Measurements from ENCODE around the gene TNFRSF1A. TPM values are rescaled to one million over a fixed set of nuclear protein-coding genes. Genes with fewer than 3 reads are reported as not detected.

TNFRSF1A gene
- total and polyA plus RNA-seq, 9 of the 15 experiments (the other 6 are each of a cell fraction or from before 2014, with no cell fraction given): 0.76 to 43.5 (median 30.0) TPM

DNA sequence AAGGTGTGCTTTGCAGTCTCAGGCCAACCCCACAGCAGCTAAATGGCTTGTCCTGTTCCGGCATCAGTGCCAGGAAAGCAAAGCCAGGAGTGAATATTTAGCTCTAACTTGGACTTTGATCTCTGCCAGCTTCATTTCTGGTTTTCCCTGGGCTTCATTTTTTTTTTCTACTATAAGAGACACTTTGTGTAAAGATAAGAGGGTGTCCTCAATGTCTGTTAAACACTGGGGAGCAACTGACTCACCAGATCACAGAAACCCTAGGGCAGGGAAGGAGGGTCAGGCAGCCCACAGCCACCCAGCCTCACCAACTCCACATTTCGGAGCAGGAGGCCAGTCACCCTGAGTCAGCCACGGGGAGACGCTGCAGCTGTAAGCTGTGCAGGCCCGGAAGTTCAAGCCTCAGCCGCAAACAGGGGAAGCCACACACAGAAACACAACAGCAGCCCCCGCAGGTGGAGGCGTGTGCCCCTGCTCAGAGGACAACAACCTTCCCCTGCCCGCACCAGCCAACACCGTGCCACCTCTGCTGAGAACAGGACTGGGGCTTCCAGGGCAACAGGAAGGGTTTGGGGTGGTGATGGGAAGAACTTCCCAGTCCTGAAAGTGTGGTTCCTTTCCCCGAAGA, 6.3 kb downstream of the TNFRSF1A start (continued):
- TF ChIP-seq, protein P1, sequence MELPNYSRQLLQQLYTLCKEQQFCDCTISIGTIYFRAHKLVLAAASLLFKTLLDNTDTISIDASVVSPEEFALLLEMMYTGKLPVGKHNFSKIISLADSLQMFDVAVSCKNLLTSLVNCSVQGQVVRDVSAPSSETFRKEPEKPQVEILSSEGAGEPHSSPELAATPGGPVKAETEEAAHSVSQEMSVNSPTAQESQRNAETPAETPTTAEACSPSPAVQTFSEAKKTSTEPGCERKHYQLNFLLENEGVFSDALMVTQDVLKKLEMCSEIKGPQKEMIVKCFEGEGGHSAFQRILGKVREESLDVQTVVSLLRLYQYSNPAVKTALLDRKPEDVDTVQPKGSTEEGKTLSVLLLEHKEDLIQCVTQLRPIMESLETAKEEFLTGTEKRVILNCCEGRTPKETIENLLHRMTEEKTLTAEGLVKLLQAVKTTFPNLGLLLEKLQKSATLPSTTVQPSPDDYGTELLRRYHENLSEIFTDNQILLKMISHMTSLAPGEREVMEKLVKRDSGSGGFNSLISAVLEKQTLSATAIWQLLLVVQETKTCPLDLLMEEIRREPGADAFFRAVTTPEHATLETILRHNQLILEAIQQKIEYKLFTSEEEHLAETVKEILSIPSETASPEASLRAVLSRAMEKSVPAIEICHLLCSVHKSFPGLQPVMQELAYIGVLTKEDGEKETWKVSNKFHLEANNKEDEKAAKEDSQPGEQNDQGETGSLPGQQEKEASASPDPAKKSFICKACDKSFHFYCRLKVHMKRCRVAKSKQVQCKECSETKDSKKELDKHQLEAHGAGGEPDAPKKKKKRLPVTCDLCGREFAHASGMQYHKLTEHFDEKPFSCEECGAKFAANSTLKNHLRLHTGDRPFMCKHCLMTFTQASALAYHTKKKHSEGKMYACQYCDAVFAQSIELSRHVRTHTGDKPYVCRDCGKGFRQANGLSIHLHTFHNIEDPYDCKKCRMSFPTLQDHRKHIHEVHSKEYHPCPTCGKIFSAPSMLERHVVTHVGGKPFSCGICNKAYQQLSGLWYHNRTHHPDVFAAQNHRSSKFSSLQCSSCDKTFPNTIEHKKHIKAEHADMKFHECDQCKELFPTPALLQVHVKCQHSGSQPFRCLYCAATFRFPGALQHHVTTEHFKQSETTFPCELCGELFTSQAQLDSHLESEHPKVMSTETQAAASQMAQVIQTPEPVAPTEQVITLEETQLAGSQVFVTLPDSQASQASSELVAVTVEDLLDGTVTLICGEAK (IDR thresholded peaks at IDR 0.05): 0 out of 2 replicates have a peak, but pooled peaks have one; percentile 49
- TF ChIP-seq, protein P1 (CRISPR knock-in tag; IDR thresholded peaks at IDR 0.05): no peak
- peak; percentile 26; the same call in 1 of the 2 replicates for TF ChIP-seq ZBTB7A (IDR thresholded peaks at IDR 0.05; ENCODE audit: borderline replicate concordance, control insufficient read depth, low read depth, low read length)
- 0 out of 2 replicates have a peak, but pooled peaks have one; percentile 27 for TF ChIP-seq HDGF (IDR thresholded peaks at IDR 0.05)
- peak; percentile 43; the same call in 1 of the 2 replicates for TF ChIP-seq MYNN (IDR thresholded peaks at IDR 0.05)
- no peak for TF ChIP-seq MYNN (CRISPR knock-in tag; IDR thresholded peaks at IDR 0.05)
- no peak for TF ChIP-seq ZNF589 (CRISPR knock-in tag; IDR thresholded peaks at IDR 0.05; ENCODE audit: low read depth)
- TF ChIP-seq GABPA (tag; conservative IDR thresholded peaks at IDR 0.05; ENCODE audit: low read depth): peak; percentile 68
- TF ChIP-seq KAT7 (CRISPR knock-in tag; IDR thresholded peaks at IDR 0.05; ENCODE audit: borderline replicate concordance): no peak
- TF ChIP-seq, protein P2, sequence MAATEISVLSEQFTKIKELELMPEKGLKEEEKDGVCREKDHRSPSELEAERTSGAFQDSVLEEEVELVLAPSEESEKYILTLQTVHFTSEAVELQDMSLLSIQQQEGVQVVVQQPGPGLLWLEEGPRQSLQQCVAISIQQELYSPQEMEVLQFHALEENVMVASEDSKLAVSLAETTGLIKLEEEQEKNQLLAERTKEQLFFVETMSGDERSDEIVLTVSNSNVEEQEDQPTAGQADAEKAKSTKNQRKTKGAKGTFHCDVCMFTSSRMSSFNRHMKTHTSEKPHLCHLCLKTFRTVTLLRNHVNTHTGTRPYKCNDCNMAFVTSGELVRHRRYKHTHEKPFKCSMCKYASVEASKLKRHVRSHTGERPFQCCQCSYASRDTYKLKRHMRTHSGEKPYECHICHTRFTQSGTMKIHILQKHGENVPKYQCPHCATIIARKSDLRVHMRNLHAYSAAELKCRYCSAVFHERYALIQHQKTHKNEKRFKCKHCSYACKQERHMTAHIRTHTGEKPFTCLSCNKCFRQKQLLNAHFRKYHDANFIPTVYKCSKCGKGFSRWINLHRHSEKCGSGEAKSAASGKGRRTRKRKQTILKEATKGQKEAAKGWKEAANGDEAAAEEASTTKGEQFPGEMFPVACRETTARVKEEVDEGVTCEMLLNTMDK (IDR thresholded peaks at IDR 0.05; ENCODE audit: borderline replicate concordance, insufficient read depth, low read depth, low read length, poor library complexity, severe bottlenecking): peak; percentile 25
- no peak for TF ChIP-seq NR2C2 (CRISPR knock-in tag; IDR thresholded peaks at IDR 0.05)
- TF ChIP-seq NR2C2 (tag; IDR thresholded peaks at IDR 0.05): peak; percentile 60; the same call in 1 of the 2 replicates
- no peak for TF ChIP-seq U2AF1 (optimal IDR thresholded peaks at IDR 0.05; ENCODE audit: low read depth, low read length)
- TF ChIP-seq RAD21 (CRISPR knock-in tag; conservative IDR thresholded peaks at IDR 0.05 in 1 of 2, IDR thresholded peaks at IDR 0.05 in 1 of 2): peak; percentile 65 to 83
- peak; percentile 79 for TF ChIP-seq ETV5 (CRISPR knock-in tag; IDR thresholded peaks at IDR 0.05; ENCODE audit: low read depth)

Measured in K562 (cell line).